Left kidney (tissue), 2 donors: ENCODE data around the gene RHOB. TPM values are rescaled to one million over a fixed set of nuclear protein-coding genes. Genes with fewer than 3 reads are reported as not detected.
"Not testable (repeated sequence)": the region's sequence is repeated elsewhere in the genome, so short reads cannot be mapped to it uniquely, and the experiment has no call there.

Source experiments
- DNase-seq: peaks from one replicate; pipeline ENCODE4 v3.0.0-alpha.2; 2013
- polyA plus RNA-seq: library from polyadenylated mRNA; unstranded; fragments of 120-200 nt; gene quantifications from one replicate; pipeline ENCODE4 v1.2.1, GENCODE V29; 2013; ENCODE audit not compliant: insufficient read length

The RHOB gene
- polyA plus RNA-seq, 1 donor = 64.2 TPM

DNA sequence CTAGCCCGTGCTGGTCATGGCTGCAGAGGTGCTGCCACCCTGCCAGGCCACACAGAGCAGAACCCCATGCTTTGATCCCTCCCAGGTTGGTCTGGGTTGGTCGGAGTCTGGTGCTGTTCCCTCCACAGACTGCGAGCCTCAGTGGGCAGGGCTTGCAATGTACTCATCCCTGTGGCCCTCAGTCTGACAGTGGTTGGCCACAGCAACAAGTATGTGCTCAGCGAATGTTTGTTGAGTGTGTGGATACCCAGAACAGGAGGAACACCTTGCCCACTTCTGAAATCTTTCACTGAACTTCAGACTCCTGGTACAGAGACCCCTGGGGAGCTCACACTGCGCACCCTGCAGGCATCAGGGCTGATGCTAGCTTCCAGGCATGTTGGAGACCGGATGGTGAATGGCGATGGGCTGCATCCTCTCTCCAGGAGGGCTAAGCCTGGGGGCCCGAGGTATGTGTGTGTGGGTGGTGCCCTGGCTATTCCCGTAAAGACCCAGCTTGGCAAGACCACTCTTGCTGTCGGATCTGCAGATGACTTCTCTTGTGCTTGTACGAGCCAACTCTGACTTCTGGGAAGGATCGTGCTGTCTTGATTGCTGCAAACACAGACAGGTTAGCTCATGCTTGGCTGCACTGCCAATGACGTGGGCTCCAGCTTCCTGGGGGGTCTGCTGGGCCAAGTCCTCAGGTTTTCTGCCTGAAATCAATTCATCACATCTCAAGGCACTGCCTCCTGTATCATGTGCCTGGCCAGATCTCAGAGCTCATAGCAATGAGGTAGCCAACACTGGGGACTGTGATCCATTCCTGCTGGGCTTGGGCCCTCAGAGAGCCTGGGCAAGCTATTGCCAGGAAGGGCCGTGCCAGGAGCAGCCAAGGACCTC is 43.7 kb downstream of the RHOB start:
- no peak for DNase-seq

DNA sequence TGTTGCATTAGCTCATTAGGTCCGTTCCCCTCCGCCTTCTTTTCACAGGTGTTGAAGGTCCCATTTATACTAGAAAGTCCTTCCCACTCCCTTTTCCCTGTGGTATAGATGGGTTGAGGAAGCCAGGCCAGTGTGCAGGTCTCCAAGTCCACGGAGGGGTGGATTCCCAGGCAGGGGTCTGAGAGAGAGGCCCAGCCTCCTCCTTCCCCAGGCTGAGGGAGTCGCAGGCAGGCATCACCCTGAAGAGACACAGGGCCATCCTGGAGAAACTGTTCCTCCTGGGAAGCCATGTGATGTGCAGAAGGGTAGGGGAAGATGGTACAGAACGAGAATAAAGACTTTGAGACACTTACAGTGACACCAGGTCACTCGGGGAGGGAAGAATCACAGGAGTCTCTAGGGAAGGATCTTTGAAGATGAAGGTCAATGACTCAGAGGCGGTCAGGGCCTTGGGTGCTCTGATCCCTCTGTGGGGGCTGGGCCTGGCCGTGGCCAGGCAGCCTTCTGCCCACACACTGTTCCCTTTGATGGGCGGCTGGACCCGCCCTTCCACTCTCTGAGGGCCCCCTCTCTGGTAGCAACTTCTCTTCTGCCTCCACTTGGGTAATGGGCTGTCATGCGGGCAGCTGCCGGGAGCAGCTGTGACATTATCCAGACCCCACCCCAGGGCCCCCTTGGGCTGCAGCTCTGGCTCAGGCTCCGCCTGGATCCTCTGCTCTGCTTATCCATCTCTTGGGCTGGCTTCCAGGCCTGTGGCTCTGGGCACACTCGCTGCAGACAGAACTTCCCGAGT is 45.1 kb downstream of the RHOB start:
- no peak for DNase-seq

DNA sequence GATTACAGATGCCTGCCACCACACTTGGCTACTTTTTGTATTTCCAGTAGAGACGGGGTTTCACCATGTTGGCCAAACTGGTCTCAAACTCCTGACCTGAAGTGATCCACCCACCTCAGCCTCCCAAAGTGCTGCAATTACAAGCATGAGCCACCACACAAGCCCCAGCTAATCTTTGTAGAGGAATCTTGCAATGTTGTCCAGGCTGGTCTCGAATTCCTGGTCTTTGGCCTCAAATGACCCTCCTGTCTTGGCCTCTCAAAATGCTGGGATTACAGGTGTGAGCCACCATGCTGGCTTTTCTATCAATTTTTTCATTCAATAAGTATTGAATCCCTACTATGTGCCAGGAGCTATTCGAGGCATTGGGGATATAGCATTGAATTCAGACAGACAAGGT is 46.2 kb downstream of the RHOB start:
- not testable (repeated sequence) for DNase-seq

DNA sequence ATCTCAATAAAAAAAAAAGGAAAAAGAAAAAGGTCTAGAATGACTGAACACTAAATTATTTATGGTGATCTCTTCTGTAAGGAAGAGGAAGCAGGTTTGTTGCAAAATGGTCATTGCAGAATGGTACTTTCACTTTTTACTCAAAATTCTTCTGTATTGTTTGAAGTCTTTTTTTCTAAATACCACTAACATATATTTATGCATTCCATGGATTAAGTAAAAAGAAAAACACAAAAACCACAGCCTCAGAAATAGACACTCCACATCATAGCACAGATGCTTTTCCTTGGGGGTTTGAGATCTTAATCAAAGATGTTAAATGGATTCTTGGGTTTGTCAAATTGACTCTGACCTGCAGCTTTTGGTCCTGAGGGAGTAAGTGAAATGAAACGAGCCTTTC is 47.4 kb downstream of the RHOB start:
- DNase-seq = no peak

DNA sequence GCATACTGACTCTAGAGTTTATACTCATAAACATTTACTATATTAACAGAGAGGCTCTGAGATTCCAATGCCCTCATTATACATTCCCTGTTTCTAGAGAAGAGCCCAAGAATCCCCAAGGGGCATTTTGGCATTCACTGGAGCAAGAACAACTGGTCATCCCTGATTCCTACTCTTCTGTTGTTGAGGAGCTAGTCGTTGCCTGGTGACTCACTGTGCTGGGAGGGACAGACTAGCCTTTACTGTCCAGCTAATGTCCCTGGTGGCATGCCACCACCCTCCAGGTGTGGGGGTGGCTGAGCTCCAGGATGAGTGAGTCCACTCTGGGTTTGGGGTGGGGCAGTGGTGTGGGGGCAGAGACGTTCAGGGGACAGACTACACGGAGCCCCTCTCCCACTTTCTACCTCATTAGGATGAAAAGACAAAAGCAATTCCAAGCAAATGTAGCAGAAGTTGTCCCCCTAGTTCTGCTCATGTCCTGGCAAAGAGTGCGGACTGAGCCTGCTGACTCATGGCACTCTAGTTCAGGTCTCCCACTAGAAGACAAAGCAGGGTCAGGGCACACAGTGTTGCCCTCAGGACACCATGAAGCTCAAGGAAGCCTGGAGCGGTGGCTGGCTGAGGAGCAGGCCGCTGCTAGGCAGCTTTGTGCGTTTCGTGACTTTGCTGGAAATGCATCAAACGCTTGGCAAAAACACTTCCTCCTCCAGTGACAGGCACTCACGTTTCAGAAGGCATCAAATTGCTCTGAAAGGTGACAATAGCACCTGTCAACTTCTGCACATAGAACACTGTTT is 49.4 kb downstream of the RHOB start:
- no peak for DNase-seq

DNA sequence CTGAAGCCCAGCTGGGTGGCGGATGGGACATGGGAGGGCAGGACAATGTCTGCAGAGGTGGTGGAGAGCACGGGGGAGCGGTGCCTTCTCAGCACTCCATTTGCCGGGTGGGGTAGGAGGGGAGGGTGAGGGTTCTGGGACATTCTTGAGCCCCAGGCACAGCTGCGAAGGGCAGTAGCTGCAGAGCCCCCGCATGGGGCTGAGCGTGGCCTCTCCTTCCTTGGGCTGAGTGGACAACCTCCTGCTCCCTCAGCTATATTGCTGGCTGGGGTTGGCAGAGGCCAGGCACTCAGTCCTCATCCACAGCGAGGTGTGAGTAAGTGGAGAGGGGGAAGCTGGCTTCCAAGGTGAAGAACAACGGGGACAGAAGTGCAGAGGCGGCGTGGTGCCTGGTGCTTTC is 50.1 kb downstream of the RHOB start:
- DNase-seq = no peak

Other genes with a start within 250 kb of the RHOB start
- gene SDC1, start 221.9 kb upstream of the RHOB start, polyA plus RNA-seq = 22.2 TPM
- 123 TPM for gene PUM2, start 96.2 kb upstream of the RHOB start, polyA plus RNA-seq
- gene HS1BP3, start 204.0 kb downstream of the RHOB start, polyA plus RNA-seq = 14.6 TPM
- gene GDF7, start 220.1 kb downstream of the RHOB start, polyA plus RNA-seq = 2.6 TPM